ENCODE measurements around the gene AFMID. TPM values are rescaled to one million over a fixed set of nuclear protein-coding genes. Genes with fewer than 3 reads are reported as not detected.

AFMID gene
- total RNA-seq, 1 donor from 2014 or later = 49.7 TPM

DNA sequence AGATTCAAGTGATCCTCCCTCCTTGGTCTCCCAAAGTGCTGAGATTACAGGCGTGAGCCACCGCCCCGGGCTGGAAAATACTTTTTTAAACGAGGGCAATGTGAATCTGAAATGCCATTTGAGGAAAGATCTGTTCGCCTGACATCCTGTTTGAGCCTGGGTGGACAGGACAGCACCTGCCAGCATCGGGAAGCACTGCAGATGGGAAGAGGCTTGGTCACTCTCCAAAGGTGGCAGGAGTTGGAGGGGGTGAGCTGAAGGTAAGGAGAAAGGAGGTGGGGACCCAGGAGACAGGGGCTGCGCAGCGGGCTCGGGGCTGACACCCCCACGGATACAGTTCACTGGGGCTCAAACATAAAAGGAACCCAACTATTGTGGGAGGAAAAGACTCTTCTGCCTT, 22.9 kb downstream of the AFMID start:
- no peaks in the 10 kb centered on the region for H3K36me3 ChIP-seq (ENCODE audit: control insufficient read depth, insufficient read depth, low read length)
- H3K4me3 ChIP-seq (ENCODE audit: low read depth, low read length) = no peak overlapping the region
- H3K27me3 ChIP-seq (ENCODE audit: control insufficient read depth, insufficient read depth, low read length) = no peaks in the 10 kb centered on the region
- DNase-seq (ENCODE audit: low read depth) = no peak
- TF ChIP-seq, protein P1, sequence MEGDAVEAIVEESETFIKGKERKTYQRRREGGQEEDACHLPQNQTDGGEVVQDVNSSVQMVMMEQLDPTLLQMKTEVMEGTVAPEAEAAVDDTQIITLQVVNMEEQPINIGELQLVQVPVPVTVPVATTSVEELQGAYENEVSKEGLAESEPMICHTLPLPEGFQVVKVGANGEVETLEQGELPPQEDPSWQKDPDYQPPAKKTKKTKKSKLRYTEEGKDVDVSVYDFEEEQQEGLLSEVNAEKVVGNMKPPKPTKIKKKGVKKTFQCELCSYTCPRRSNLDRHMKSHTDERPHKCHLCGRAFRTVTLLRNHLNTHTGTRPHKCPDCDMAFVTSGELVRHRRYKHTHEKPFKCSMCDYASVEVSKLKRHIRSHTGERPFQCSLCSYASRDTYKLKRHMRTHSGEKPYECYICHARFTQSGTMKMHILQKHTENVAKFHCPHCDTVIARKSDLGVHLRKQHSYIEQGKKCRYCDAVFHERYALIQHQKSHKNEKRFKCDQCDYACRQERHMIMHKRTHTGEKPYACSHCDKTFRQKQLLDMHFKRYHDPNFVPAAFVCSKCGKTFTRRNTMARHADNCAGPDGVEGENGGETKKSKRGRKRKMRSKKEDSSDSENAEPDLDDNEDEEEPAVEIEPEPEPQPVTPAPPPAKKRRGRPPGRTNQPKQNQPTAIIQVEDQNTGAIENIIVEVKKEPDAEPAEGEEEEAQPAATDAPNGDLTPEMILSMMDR (IDR thresholded peaks at IDR 0.05; ENCODE audit: insufficient read depth, low read length, poor library complexity, severe bottlenecking) = no peak

DNA sequence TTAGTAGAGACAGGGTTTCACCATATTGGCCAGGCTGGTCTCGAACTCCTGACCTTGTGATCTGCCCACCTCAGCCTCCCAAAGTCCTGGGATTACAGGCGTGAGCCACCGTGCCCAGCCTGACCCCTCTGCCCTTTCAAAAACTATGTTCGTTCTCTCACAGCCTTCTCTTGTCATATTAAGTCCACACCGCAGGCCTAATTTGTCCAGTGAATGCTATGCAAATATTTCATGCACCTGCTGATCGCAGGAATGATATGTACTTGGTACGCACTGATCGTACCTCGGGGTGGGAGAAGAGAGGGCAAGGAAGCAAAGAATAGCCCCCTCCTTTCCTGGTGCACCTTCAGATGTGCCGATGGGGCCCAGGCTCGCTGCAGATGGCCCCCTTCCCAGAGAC, 23.9 kb downstream of the AFMID start:
- H3K4me3 ChIP-seq (ENCODE audit: low read depth, low read length) = no peak overlapping the region
- TF ChIP-seq, protein P1 (IDR thresholded peaks at IDR 0.05; ENCODE audit: insufficient read depth, low read length, poor library complexity, severe bottlenecking) = no peak
- DNase-seq (ENCODE audit: low read depth) = no peak
- no peaks in the 10 kb centered on the region for H3K36me3 ChIP-seq (ENCODE audit: control insufficient read depth, insufficient read depth, low read length)
- H3K27me3 ChIP-seq (ENCODE audit: control insufficient read depth, insufficient read depth, low read length) = no peaks in the 10 kb centered on the region

DNA sequence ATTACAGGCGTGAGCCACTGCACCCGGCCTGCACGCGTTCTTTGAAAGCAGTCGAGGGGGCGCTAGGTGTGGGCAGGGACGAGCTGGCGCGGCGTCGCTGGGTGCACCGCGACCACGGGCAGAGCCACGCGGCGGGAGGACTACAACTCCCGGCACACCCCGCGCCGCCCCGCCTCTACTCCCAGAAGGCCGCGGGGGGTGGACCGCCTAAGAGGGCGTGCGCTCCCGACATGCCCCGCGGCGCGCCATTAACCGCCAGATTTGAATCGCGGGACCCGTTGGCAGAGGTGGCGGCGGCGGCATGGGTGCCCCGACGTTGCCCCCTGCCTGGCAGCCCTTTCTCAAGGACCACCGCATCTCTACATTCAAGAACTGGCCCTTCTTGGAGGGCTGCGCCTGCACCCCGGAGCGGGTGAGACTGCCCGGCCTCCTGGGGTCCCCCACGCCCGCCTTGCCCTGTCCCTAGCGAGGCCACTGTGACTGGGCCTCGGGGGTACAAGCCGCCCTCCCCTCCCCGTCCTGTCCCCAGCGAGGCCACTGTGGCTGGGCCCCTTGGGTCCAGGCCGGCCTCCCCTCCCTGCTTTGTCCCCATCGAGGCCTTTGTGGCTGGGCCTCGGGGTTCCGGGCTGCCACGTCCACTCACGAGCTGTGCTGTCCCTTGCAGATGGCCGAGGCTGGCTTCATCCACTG, 27.0 kb downstream of the AFMID start, which contains the start of gene BIRC5:
Gene BIRC5 (plus strand): TSS at position 238 of the 690 bp plus-strand sequence. CDS start 64 bp downstream, at position 302.
- Histone ChIP-seq H3K36me3 (ENCODE audit: control insufficient read depth, insufficient read depth, low read length) (no peaks in the 10 kb centered on the region), H3K4me3 (ENCODE audit: low read depth, low read length) (peak within 1 kb of the TSS; percentile 95), H3K27me3 (ENCODE audit: control insufficient read depth, insufficient read depth, low read length) (no peaks in the 10 kb centered on the region)
- TF ChIP-seq, protein P1 (IDR thresholded peaks at IDR 0.05; ENCODE audit: insufficient read depth, low read length, poor library complexity, severe bottlenecking) = no peak
- peak; percentile 26 for DNase-seq (ENCODE audit: low read depth)

DNA sequence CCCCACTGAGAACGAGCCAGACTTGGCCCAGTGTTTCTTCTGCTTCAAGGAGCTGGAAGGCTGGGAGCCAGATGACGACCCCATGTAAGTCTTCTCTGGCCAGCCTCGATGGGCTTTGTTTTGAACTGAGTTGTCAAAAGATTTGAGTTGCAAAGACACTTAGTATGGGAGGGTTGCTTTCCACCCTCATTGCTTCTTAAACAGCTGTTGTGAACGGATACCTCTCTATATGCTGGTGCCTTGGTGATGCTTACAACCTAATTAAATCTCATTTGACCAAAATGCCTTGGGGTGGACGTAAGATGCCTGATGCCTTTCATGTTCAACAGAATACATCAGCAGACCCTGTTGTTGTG, 27.5 kb downstream of the AFMID start:
- no peak for DNase-seq (ENCODE audit: low read depth)
- TF ChIP-seq, protein P1 (IDR thresholded peaks at IDR 0.05; ENCODE audit: insufficient read depth, low read length, poor library complexity, severe bottlenecking) = no peak
- H3K4me3 ChIP-seq (ENCODE audit: low read depth, low read length) = peak overlapping the region; percentile 95
- H3K36me3 ChIP-seq (ENCODE audit: control insufficient read depth, insufficient read depth, low read length) = no peaks in the 10 kb centered on the region
- no peaks in the 10 kb centered on the region for H3K27me3 ChIP-seq (ENCODE audit: control insufficient read depth, insufficient read depth, low read length)

DNA sequence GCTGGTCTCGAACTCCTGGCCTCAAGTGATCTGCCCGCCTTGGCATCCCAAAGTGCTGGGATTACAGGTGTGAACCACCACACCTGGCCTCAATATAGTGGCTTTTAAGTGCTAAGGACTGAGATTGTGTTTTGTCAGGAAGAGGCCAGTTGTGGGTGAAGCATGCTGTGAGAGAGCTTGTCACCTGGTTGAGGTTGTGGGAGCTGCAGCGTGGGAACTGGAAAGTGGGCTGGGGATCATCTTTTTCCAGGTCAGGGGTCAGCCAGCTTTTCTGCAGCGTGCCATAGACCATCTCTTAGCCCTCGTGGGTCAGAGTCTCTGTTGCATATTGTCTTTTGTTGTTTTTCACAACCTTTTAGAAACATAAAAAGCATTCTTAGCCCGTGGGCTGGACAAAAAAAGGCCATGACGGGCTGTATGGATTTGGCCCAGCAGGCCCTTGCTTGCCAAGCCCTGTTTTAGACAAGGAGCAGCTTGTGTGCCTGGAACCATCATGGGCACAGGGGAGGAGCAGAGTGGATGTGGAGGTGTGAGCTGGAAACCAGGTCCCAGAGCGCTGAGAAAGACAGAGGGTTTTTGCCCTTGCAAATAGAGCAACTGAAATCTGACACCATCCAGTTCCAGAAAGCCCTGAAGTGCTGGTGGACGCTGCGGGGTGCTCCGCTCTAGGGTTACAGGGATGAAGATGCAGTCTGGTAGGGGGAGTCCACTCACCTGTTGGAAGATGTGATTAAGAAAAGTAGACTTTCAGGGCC, 32.4 kb downstream of the AFMID start:
- TF ChIP-seq, protein P1 (IDR thresholded peaks at IDR 0.05; ENCODE audit: insufficient read depth, low read length, poor library complexity, severe bottlenecking) = no peak
- H3K36me3 ChIP-seq (ENCODE audit: control insufficient read depth, insufficient read depth, low read length) = no peaks in the 10 kb centered on the region
- no peaks in the 10 kb centered on the region for H3K27me3 ChIP-seq (ENCODE audit: control insufficient read depth, insufficient read depth, low read length)
- H3K4me3 ChIP-seq (ENCODE audit: low read depth, low read length) = no peak overlapping the region
- no peak for DNase-seq (ENCODE audit: low read depth)

Measured in kidney epithelial cell (primary cell).